ENCODE measurements around the gene HCK.

Gene HCK

GRCh38 chr20:32052090-32052777 lies at the start of gene HCK:
Gene HCK (plus strand): TSS chr20:32052242.
- no peak for DNase-seq

GRCh38 chr20:32003325-32003724 lies 48.7 kb upstream of the HCK start:
- no peak for DNase-seq

DNA sequence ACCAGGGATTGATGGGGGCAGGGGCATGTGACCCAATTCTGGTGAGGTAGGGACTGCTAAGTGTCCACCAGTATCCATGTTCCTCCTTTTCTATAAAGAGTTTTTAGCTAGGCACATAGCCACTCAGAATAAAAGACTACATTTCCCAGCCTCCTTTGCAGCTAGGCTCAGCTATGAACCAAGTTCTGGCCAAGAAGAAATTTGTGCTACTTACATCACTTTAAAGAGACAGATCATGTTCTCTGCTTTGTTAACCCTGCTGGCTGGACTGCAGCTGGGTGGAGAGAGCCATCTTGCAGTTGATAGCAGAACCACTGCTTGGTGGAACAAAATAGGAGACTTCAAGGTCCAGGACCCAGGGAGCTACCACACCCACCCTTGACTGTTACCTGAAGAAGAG lies 47.1 kb upstream of the HCK start:
- DNase-seq = no peak

DNA sequence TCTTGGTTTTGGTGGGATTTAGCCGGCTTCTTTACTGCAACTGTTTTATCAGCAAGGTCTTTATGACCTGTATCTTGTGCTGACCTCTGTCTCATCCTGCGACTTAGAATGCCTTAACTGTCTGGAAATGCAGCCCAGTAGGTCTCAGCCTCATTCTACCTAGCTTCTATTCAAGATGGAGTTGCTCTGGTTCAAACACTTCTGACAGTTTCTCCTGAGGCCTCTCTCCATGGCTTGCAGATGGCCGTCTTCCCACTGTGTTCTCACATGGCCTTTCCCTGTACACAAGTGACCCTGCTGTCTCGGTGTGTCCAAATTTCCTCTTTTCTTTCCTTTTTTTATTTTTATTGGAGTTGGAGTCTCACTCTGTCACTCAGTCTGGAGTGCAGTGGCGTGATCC lies 46.0 kb upstream of the HCK start:
- DNase-seq = no peak

GRCh38 chr20:32006841-32007786 lies 44.9 kb upstream of the HCK start:
- DNase-seq = no peak

DNA sequence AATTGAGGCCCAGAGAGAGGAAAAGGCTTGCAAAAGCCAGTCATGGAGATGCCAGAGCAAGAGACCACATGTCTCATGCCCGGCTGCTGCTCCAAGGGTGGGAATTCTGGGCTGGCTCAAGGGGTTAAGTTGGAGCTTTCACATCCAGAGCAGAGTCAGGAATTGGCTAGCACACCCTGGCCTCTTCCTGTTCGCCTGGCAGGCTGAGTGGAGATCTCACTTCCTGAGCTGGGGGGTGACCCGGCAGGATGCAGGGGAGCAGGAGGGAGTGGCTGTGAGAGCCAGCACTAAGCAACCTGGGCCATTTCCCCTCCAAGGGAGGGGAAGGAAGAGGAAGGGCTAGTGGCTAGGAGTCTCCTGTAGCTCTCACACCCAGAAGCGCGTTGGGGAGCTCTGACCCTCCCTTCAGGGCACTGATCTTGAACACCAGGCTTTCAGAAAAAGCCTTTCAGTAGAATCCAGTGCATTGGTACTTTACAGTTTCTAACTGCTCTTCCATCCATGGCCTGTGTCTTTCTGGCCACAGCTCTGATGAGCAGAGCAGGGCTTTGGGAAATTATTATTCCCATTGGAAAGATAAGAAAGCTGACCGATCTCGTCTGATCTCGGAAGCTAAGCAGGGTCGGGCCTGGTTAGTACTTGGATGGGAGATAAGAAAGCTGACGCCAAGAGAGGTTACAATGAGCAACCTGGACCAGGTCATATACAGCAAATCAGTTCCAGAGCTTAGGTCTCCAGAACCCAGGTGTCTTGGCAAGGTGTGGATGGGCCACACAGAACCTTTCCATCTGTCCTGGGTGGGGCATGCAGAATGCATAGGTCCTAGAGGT lies 44.0 kb upstream of the HCK start:
- DNase-seq = no peak

GRCh38 chr20:32009564-32009963 lies 42.5 kb upstream of the HCK start:
- DNase-seq = no peak

DNA sequence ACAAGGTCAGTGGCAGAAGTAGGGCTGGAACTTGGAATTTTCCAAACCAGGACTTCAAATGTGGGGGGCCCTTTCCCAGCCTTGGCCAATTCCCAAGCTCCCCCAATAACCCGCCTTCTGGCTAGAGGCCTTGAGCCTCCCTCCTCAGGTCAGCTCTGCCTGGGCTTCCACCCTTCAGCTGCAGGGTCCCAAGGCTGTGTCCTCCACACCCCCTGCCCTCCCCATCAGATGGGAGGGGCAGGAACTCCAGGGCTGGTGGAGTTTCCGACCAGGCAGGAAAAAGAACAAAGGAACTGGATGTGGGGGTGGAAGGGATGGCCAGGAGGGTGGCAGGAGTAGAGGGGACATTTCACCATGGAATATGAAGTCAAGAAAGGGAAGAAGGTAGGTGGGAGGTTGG lies 41.9 kb upstream of the HCK start, which contains the start of gene CCM2L:
TSS of gene CCM2L (plus strand) at position 338 of the 400 bp plus-strand sequence. CDS start at position 355, 17 bp downstream.
- no peak for DNase-seq

- DNase-seq = no peak
Observed at GRCh38 chr20:32010666-32011065, 41.4 kb upstream of the HCK start.

GRCh38 chr20:32012159-32012688 lies 39.8 kb upstream of the HCK start:
- no peak for DNase-seq

DNA sequence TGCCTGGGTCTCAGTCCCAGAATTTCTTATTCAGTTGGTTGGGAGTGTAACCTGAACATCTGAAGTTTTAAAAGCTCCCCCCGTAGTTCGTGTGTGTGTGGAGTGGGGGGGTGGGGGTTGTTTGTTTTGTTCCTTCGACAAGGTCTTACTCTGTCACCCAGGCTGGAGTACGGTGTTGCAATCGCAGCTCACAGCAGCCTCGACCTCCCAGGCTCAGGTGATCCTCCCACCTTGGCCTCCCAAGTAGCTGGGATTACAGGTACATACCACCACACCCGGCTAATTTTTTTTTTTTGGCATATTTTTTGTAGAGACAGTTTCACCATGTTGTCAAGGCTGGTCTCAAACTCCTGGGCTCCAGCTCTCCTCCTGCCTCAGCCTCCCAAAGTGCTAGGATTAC lies 38.7 kb upstream of the HCK start:
- no peak for DNase-seq

DNA sequence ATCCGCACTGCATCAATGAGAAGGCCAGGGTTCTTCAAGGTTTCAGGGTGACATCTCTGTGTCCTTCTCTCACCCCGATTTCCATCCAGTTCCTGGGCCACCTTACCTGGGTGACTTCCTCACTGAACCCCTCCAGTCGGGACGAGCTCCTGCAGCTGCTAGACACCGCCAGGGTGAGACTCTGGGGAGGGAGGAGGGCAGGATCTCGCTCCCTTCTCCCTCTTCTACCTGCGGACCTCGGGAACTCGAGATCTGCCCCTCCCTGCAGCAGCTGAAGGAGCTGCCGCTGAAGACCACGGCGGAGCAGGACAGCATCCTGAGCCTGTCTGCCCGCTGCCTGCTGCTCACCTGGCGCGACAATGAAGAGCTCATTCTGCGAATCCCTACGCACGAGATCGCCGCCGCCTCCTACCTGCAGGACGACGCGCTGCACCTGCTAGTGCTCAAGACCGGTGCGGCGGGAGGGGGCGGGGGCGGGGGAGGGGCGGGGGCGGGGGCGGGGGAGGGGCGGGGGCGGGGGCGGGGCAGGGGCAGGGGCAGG lies 34.3 kb upstream of the HCK start:
- peak; percentile 64 for DNase-seq

DNA sequence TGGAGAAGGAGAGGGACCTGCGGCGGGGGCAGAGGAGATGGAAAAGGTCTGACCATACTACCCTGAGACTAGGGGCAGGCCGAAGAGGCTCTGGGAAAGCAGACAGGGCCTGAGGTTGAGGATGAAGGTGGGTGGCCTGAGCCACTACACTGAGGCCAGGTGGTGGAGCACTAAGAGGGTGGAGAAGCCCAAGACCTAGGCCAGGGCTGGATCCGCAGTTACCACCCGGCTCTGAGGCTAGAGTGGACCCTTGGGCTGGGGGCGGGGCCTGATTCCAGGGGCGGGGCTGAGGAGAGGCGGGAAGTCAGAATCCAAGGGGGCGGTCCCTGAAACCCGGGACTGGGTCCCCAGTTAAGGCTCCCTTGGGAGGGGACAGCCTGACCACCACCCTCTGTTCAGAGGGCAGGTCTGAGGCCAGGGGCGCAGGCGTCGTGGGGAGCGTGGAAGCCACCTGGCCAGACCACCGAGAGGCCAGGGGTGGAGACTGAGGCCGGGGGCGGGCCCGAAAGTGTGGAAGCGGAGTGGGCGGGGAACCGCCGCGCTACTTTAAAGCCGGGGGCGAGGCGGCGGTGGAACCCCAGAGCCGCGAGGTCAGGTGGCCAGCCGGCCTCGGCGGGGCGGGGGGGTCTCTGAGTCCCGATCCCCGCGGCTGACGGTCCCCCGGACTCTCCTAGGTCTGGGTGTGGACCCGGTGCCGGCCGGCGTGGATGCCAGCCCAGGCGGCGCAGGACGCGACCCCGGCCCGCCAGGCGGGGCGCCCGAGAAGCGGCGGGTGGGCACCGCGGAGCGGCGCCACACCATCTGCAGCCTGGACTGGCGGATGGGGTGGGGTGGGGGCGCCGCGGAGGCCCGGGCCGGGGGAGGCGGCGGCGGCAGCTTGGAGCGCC lies 33.5 kb upstream of the HCK start:
- DNase-seq = peak; percentile 44

- no peak for DNase-seq
Observed at GRCh38 chr20:32019156-32019510, 32.9 kb upstream of the HCK start.

- no peak for DNase-seq
Observed at GRCh38 chr20:32019563-32020463, 32.2 kb upstream of the HCK start.

GRCh38 chr20:32021091-32021490 lies 31.0 kb upstream of the HCK start:
- no peak for DNase-seq

- DNase-seq = no peak
Observed at GRCh38 chr20:32024683-32025295, 27.3 kb upstream of the HCK start.

- DNase-seq = no peak
Observed at GRCh38 chr20:32027643-32028042, 24.4 kb upstream of the HCK start.

- no peak for DNase-seq
Observed at GRCh38 chr20:32028647-32029372, 23.2 kb upstream of the HCK start.

Data from CD4-positive, alpha-beta T cell treated with Interleukin-12 subunit alpha and Interleukin-12 subunit beta, for 1 hour (primary cell).